OCI-LY3 (cell line): ENCODE measurements around the gene BMPR1B.

Source experiments
- EZH2phosphoT487 ChIP-seq: fragments of 200-600 bp; shearing (Covaris generic); IDR thresholded peaks from 2 replicates; pipeline ENCODE4 v1.6.1; 2018; ENCODE audit warnings: antibody characterized with exemption, mixed run types, low read depth
- TF ChIP-seq, protein P1 (sequence below): fragments of 200-600, 300-600 bp; sonication (generic); IDR thresholded peaks from 2 replicates; pipeline ENCODE4 v1.5.1; 2014; ENCODE audit warnings: antibody characterized with exemption, low read length, low read depth

DNA sequence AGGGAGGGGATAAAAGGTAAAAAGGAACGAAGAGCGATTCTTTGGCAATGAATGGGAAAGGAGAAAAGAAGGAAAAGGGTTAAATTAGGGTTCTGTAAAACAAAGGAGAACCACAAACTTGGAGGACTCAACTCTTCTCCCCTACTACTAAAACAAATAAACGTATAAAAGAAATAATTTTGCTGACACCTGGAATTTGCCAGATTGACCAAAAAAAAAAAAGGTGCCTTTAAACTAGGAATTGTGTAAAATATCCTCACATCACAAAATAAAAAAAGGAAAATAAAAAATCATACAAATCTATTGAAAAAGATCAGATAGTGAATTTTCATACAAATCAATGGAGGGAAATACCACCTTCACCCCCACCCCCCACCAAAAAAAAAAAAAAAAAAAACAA is 129.3 kb downstream of the BMPR1B start:
- TF ChIP-seq, protein P1, sequence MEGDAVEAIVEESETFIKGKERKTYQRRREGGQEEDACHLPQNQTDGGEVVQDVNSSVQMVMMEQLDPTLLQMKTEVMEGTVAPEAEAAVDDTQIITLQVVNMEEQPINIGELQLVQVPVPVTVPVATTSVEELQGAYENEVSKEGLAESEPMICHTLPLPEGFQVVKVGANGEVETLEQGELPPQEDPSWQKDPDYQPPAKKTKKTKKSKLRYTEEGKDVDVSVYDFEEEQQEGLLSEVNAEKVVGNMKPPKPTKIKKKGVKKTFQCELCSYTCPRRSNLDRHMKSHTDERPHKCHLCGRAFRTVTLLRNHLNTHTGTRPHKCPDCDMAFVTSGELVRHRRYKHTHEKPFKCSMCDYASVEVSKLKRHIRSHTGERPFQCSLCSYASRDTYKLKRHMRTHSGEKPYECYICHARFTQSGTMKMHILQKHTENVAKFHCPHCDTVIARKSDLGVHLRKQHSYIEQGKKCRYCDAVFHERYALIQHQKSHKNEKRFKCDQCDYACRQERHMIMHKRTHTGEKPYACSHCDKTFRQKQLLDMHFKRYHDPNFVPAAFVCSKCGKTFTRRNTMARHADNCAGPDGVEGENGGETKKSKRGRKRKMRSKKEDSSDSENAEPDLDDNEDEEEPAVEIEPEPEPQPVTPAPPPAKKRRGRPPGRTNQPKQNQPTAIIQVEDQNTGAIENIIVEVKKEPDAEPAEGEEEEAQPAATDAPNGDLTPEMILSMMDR, result no peak
- no peak for TF ChIP-seq EZH2phosphoT487
